Heart left ventricle (tissue), 13 donors: ENCODE results near the gene SULF2.

Experiments
- CTCF ChIP-seq, 12 donors: fragments of 200-600 bp; sonication (generic) in 4 of 12; IDR thresholded peaks; one replicate each; pipeline versions ENCODE4 v1.5.0 to v1.8.0; 2018 to 2022; ENCODE audit warnings: antibody characterized with exemption in 12 of 12, mild to moderate bottlenecking in 5 of 12
- POLR2A ChIP-seq, 2 donors: fragments of 450-650 bp; IDR thresholded peaks; one replicate each; pipeline ENCODE4 v1.6.1; 2017; ENCODE audit warnings: antibody characterized with exemption in 2 of 2, mild to moderate bottlenecking in 2 of 2, moderate library complexity in 2 of 2
- donor health status: ischemic (EF 13 %, LVEDD 7.1; RV severe dilation, severe dysfunction).
- donor health status: DM: no; HTN: yes; CAD: no.
- donor health status: DM: no; HTN: no; CAD: no.
- donor health status: ischemic (EF 25% LVEDD 6.9; RV normal size, moderate dysfunction).
- donor health status: ischemic (EF 25% LVEDD 5.7; RV mildly dilated, moderate dysfunction).
- donor health status: ischemic (EF 35%, LVEDD 5.7; RV mildly dilated, moderate dysfunction).
- donor health status: nonischemic (EF 11% LVEDD 7.7; RV severe dilation, severe dysfunction).
- donor health status: DM: yes; HTN: yes; CAD: no.
- donor health status: PGD.
- donor health status: ischemic (EF 29% LVEDD 5.4; RV normal size, mild dysfunction).
- donor health status: nonischemic (EF 23%, LVEDD 6.1; RV moderate dilation, normal function).

- TF ChIP-seq CTCF (IDR thresholded peaks at IDR 0.05) (no peak), POLR2A (IDR thresholded peaks at IDR 0.05) (no peak)
Measured at GRCh38 chr20:47754946-47755652, 30.2 kb downstream of the SULF2 start.
